Hematopoietic multipotent progenitor cell (in vitro differentiated cells): ENCODE measurements around the gene RPUSD2. TPM values are rescaled to one million over a fixed set of nuclear protein-coding genes. Genes with fewer than 3 reads are reported as not detected.
A peak's percentile ranks its signal among the peaks of the same experiment; 100 is the strongest.

ENCODE experiments used
- DNase-seq, 3 donors: peaks; one replicate each; pipeline ENCODE4 v3.0.0-alpha.2; 2011 to 2015; ENCODE audit warnings: low read depth in 2 of 3, low spot score in 2 of 3
- small RNA-seq: library from RNA; depleted of rRNA; stranded (forward); fragments of <200 nt; gene quantifications from one replicate; pipeline ENCODE3, GENCODE V24; 2012
- total RNA-seq: library from RNA; depleted of rRNA; stranded (reverse); fragments of >200 nt; gene quantifications from one replicate; pipeline ENCODE4 v1.2.3, GENCODE V29; 2012

Gene RPUSD2
- total RNA-seq, 1 donor: 14.8 TPM

DNA sequence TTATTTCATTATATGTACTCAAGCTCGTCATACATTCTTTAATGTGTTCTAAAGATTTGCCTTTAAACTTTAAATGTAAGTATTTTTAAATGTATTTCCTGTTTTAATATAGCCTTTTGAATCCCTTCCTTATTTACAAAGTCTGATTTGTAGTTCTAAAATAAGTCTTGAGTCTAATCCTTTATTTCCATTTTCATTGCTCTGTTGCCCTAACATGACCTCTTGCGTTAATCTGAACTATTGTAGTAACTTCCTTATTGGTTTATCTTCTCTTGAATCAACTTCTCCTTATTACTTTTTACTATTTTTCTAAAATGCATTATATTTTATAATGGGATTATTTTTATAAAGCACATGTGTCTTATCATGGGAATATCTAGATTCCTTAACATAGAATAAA lies 48.9 kb downstream of the RPUSD2 start:
- peak in 1 of 3 donors; percentile 10 for DNase-seq

- no peak for DNase-seq
Measured at GRCh38 chr15:40618906-40619305, 49.8 kb downstream of the RPUSD2 start.

DNA sequence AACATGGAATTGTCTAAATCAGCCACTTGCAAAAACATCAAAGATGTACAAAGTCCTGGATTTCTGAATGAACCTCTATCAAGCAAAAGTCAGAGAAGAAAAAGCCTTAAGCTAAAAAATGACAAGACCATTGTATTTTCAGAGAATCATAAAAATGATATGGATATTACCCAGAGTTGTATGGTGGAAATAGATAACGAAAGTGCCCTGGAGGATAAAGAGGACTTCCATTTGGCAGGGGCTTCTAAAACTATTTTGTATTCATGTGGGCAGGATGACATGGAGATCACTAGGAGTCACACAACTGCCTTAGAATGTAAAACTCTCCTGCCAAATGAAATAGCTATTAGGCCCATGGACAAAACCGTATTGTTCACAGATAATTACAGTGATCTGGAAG lies 54.3 kb downstream of the RPUSD2 start:
- no peak for DNase-seq

Small RNAs within 50 kb of the gene (small RNA-seq; reads per million reads assigned to genes)
- gene RF00017 (not detected), gene RN7SL376P (not detected), gene RNU6-516P (not detected)

Other genes starting within 250 kb of the RPUSD2 start
- 30.2 TPM for gene INAFM2, start 245.6 kb upstream of the RPUSD2 start, total RNA-seq
- gene CCDC9B, start 228.4 kb upstream of the RPUSD2 start, total RNA-seq: 4.6 TPM
- not detected for gene PHGR1, start 218.3 kb upstream of the RPUSD2 start, total RNA-seq
- 0.54 TPM for gene DISP2, start 211.1 kb upstream of the RPUSD2 start, total RNA-seq
- gene KNSTRN, start 186.6 kb upstream of the RPUSD2 start, total RNA-seq: 4.3 TPM
- 60.1 TPM for gene IVD, start 163.5 kb upstream of the RPUSD2 start, total RNA-seq
- 26.9 TPM for gene BAHD1, start 128.3 kb upstream of the RPUSD2 start, total RNA-seq
- gene CHST14, start 98.3 kb upstream of the RPUSD2 start, total RNA-seq: 18.0 TPM
- gene CCDC32, start 4.3 kb upstream of the RPUSD2 start, total RNA-seq: 17.0 TPM
- 1.3 TPM for gene KNL1, start 24.9 kb downstream of the RPUSD2 start, total RNA-seq
- 4.6 TPM for gene RAD51, start 125.9 kb downstream of the RPUSD2 start, total RNA-seq
- gene RMDN3, start 186.0 kb downstream of the RPUSD2 start, total RNA-seq: 18.9 TPM
- gene GCHFR, start 194.8 kb downstream of the RPUSD2 start, total RNA-seq: 25.3 TPM
- gene C15orf62, start 200.7 kb downstream of the RPUSD2 start, total RNA-seq: 1.1 TPM
- 32.3 TPM for gene ZFYVE19, start 237.8 kb downstream of the RPUSD2 start, total RNA-seq
- gene DNAJC17, start 238.2 kb downstream of the RPUSD2 start, total RNA-seq: 21.8 TPM